HepG2 (cell line): ENCODE measurements around the gene ANKRD55. TPM values are rescaled to one million over a fixed set of nuclear protein-coding genes. Genes with fewer than 3 reads are reported as not detected.

Experiments used
- AGO2 ChIP-seq: fragments of 200-400 bp; formaldehyde crosslinking; optimal IDR thresholded peaks from 2 replicates; pipeline ENCODE3; 2017; ENCODE audit warnings: mild to moderate bottlenecking, low read depth, low read length, moderate library complexity
- ATM ChIP-seq: fragments of 450-650 bp; IDR thresholded peaks from 2 replicates; pipeline ENCODE4 v1.7.1; 2017; ENCODE audit warnings: mild to moderate bottlenecking, borderline replicate concordance
- BRCA1 ChIP-seq: sonication (generic); formaldehyde crosslinking; IDR thresholded peaks from 2 replicates; pipeline ENCODE4 v1.4.0; 2020; ENCODE audit warnings: missing genetic modification reagents
- FOXO1 ChIP-seq: sonication (generic); formaldehyde crosslinking; IDR thresholded peaks from 2 replicates; pipeline ENCODE4 v1.4.0; 2020; ENCODE audit warnings: missing genetic modification reagents
- PHF8 ChIP-seq: sonication (generic); formaldehyde crosslinking; IDR thresholded peaks from 2 replicates; pipeline ENCODE4 v1.5.0; 2020; ENCODE audit warnings: missing genetic modification reagents
- SMC3 ChIP-seq: IDR thresholded peaks from 2 replicates; pipeline ENCODE4 v1.6.1; 2011; ENCODE audit warnings: low read length, improper control_type of control experiment
- SP140L ChIP-seq: sonication (generic); formaldehyde crosslinking; IDR thresholded peaks from 2 replicates; pipeline ENCODE4 v1.4.0; 2020; ENCODE audit warnings: missing genetic modification reagents, borderline replicate concordance
- TAF1 ChIP-seq: sonication (generic); formaldehyde crosslinking; IDR thresholded peaks from 2 replicates; pipeline ENCODE4 v1.4.0; 2020; ENCODE audit warnings: missing genetic modification reagents
- TP53 ChIP-seq: sonication (generic); formaldehyde crosslinking; conservative IDR thresholded peaks from 2 replicates; pipeline ENCODE4 v1.4.0; 2020; ENCODE audit warnings: missing genetic modification reagents
- TSC22D2 ChIP-seq: sonication (generic); formaldehyde crosslinking; IDR thresholded peaks from 2 replicates; pipeline ENCODE4 v1.5.1; 2020; ENCODE audit warnings: missing genetic modification reagents, mild to moderate bottlenecking, borderline replicate concordance
- ZBTB25 ChIP-seq: IDR thresholded peaks from 2 replicates; pipeline ENCODE4 v1.6.1; 2018; ENCODE audit warnings: missing genetic modification reagents
- ZBTB42 ChIP-seq: sonication (generic); formaldehyde crosslinking; IDR thresholded peaks from 2 replicates; pipeline ENCODE4 v1.5.0; 2020; ENCODE audit warnings: mild to moderate bottlenecking, missing genetic modification reagents
- ZBTB7A ChIP-seq: sonication (generic); formaldehyde crosslinking; IDR thresholded peaks from 2 replicates; pipeline ENCODE4 v1.8.0; 2022; ENCODE audit warnings: mild to moderate bottlenecking, missing genetic modification reagents
- ZFP41 ChIP-seq: sonication (generic); formaldehyde crosslinking; IDR thresholded peaks from 2 replicates; pipeline ENCODE4 v1.4.0; 2020; ENCODE audit warnings: mild to moderate bottlenecking, missing genetic modification reagents, borderline replicate concordance
- ZNF143 ChIP-seq: sonication (generic); formaldehyde crosslinking; IDR thresholded peaks from 2 replicates; pipeline ENCODE4 v1.4.0; 2020; ENCODE audit warnings: missing genetic modification reagents
- ZNF549 ChIP-seq: sonication (generic); formaldehyde crosslinking; IDR thresholded peaks from 2 replicates; pipeline ENCODE4 v1.5.0; 2020; ENCODE audit warnings: missing genetic modification reagents
- ZNF7 ChIP-seq: IDR thresholded peaks from 2 replicates; pipeline ENCODE4 v1.6.1; 2016; ENCODE audit warnings: missing biosample characterization, missing genetic modification reagents
- ZNF75D ChIP-seq: sonication (generic); formaldehyde crosslinking; IDR thresholded peaks from 2 replicates; pipeline ENCODE4 v1.8.1; 2023; ENCODE audit warnings: missing genetic modification reagents, mild to moderate bottlenecking, borderline replicate concordance
- ZNF780A ChIP-seq: sonication (generic); formaldehyde crosslinking; IDR thresholded peaks from 2 replicates; pipeline ENCODE4 v1.8.0; 2022; ENCODE audit warnings: mild to moderate bottlenecking, missing genetic modification reagents, moderate library complexity
- polyA plus RNA-seq, 8 experiments: library from polyadenylated mRNA; depleted of rRNA in 3 of 8; stranded (reverse) in 7 of 8; unstranded in 1 of 8; fragments of >200 nt; fragmentation: Illumina TruSeq in 4 of 8; extraction: Trizol in 4 of 8; gene quantifications; 2 replicates each; pipeline versions ENCODE4 v1.2.1 to v1.2.3, GENCODE V29; 2011 to 2016; ENCODE audit warnings: low read depth in 4 of 8, missing spikeins in 1 of 8, mixed read lengths in 1 of 8; ENCODE audit not compliant: insufficient read depth in 1 of 8
- total RNA-seq, 5 experiments: library from RNA; depleted of rRNA; stranded (reverse); fragments of >200 nt; fragmentation: Illumina TruSeq; extraction: Trizol; gene quantifications; 2 replicates each; pipeline ENCODE4 v1.2.3, GENCODE V29; 2016; ENCODE audit warnings: low read depth in 1 of 5
- TF ChIP-seq, protein P1 (sequence below): fragments of 450-650 bp; IDR thresholded peaks from 2 replicates; pipeline ENCODE4 v1.6.1; 2016
- TF ChIP-seq, protein P2 (sequence below): sonication (generic); formaldehyde crosslinking; IDR thresholded peaks from 2 replicates; pipeline ENCODE4 v1.8.0; 2022; ENCODE audit warnings: mild to moderate bottlenecking, missing genetic modification reagents, borderline replicate concordance

ANKRD55 gene
- total and polyA plus RNA-seq, 2 of the 13 experiments (the other 11 are each of a cell fraction or from before 2014, with no cell fraction given), result 0.11 to 0.28 TPM

DNA sequence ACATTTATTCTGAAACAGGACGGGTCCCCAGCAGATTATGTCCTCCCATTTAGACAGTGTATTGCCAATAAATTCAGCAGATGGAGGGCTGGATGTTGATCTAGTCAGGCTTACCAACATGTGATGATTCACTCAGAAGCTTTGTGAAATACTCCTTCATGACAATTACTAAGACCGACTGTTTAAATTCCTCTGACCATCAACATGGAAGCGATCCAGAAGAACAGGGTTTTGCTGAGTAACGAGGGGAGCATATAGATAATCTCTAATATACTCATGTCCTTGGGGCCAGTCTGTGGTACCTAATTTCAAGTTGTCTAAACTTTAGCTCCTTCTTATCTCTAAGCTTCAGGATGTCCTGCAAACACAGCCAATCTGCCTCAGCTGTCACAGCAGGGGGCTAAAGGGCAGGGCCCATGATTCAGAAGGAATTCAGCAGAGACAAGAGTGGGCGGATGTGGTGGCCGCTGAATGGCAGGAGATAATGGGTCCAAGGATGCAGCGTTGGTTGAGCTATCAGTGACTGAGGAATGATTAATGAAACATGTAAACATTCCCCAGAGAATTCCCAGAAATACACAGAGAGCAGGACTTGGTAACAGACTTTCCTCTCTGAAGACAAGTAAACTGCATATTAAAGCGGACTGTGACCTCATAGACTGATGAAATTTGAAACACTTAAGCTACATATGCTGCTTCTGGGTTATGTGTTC, 109.4 kb downstream of the ANKRD55 start (continued):
- TF ChIP-seq ZBTB7A (CRISPR knock-in tag) (no peak), ZNF75D (CRISPR knock-in tag) (no peak), ZBTB25 (CRISPR knock-in tag) (peak; percentile 51; the same call in 1 of the 2 replicates), BRCA1 (CRISPR knock-in tag) (no peak; the same call in 1 of the 2 replicates), ZNF549 (CRISPR knock-in tag) (no peak), ZFP41 (no peak), ZNF7 (CRISPR knock-in tag) (peak; percentile 99), FOXO1 (CRISPR knock-in tag) (peak; percentile 92), SP140L (CRISPR knock-in tag) (no peak), TSC22D2 (CRISPR knock-in tag) (peak; percentile 63; the same call in 1 of the 2 replicates), ZNF143 (CRISPR knock-in tag) (peak; percentile 58), ATM (no peak), PHF8 (CRISPR knock-in tag) (no peak), AGO2 (no peak), TAF1 (peak; percentile 25; the same call in 1 of the 2 replicates), ZBTB42 (CRISPR knock-in tag) (no peak), ZNF780A (CRISPR knock-in tag) (no peak), SMC3 (peak; percentile 19; the same call in 1 of the 2 replicates), TP53 (CRISPR knock-in tag) (no peak)
- TF ChIP-seq, protein P1, sequence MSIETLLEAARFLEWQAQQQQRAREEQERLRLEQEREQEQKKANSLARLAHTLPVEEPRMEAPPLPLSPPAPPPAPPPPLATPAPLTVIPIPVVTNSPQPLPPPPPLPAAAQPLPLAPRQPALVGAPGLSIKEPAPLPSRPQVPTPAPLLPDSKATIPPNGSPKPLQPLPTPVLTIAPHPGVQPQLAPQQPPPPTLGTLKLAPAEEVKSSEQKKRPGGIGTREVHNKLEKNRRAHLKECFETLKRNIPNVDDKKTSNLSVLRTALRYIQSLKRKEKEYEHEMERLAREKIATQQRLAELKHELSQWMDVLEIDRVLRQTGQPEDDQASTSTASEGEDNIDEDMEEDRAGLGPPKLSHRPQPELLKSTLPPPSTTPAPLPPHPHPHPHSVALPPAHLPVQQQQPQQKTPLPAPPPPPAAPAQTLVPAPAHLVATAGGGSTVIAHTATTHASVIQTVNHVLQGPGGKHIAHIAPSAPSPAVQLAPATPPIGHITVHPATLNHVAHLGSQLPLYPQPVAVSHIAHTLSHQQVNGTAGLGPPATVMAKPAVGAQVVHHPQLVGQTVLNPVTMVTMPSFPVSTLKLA, result no peak
- TF ChIP-seq, protein P2, sequence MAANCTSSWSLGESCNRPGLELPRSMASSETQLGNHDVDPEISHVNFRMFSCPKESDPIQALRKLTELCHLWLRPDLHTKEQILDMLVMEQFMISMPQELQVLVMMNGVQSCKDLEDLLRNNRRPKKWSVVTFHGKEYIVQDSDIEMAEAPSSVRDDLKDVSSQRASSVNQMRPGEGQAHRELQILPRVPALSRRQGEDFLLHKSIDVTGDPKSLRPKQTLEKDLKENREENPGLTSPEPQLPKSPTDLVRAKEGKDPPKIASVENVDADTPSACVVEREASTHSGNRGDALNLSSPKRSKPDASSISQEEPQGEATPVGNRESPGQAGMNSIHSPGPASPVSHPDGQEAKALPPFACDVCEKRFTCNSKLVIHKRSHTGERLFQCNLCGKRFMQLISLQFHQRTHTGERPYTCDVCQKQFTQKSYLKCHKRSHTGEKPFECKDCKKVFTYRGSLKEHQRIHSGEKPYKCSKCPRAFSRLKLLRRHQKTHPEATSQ (CRISPR knock-in tag), result peak; percentile 62; the same call in 1 of the 2 replicates
